IPS DF 4.7 (cell line): ENCODE measurements around the gene KRT81.
"Not testable (repeated sequence)": the region's sequence is repeated elsewhere in the genome, so short reads cannot be mapped to it uniquely, and the experiment has no call there.

Experiments used
- DNase-seq: peaks from one replicate; pipeline ENCODE4 v3.0.0-alpha.2; 2013; ENCODE audit warnings: low spot score; ENCODE audit errors: extremely low read depth

KRT81 gene

DNA sequence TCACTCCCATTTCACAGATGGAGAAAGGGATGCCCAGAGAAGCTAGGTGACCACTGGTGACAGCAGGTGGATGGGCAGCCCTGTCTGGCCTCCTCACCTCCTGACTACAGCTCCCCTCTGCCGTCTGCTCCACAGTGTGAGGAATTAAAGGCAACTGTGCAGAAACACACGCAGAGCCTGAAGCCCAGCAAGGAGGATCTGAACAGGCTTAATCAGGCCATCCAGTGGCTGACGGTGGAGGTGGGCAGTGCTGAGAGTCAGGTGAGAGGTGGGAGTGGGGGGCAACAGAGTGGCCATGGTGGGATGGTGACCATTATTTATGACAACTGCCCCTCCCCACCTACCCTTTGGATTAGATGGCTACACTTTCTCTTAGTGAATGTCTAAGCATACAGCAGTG is 15.6 kb downstream of the KRT81 start:
- no peak for DNase-seq

- no peak for DNase-seq
These were observed 16.7 kb downstream of the KRT81 start, which contains the start of gene KRT86 for GRCh38 chr12:52274521-52275120. Gene KRT86 (plus strand): TSS chr12:52274645. CDS start chr12:52301917, 27,272 bp downstream.

GRCh38 chr12:52271158-52271557 is 20.2 kb downstream of the KRT81 start:
- no peak for DNase-seq

DNA sequence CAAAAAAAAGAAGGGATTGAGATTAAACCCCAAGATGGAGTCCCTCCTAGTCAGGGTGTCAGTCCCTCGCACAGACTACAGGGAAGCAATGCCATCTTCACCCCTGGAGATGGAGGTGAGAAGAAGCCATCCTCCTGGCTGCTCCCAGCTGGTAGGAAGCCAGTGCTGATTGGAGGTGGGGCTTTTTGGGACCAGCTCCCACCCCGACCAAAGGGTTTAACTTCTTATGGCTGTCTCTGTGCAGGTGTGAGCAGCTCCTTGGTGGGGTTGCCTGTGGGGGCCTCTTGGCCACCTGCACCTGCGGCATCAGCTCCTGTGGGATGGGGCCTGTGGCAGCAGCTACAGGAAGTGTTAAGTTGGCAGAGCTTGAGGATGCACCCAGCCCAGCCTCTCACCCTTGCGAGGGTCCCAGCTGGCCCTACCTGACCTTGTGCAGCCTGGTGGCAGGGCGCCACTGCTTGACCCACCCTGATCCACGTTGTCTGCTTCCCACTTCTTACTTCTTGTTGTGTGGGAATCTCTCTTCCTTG is 20.7 kb downstream of the KRT81 start:
- DNase-seq: no peak

DNA sequence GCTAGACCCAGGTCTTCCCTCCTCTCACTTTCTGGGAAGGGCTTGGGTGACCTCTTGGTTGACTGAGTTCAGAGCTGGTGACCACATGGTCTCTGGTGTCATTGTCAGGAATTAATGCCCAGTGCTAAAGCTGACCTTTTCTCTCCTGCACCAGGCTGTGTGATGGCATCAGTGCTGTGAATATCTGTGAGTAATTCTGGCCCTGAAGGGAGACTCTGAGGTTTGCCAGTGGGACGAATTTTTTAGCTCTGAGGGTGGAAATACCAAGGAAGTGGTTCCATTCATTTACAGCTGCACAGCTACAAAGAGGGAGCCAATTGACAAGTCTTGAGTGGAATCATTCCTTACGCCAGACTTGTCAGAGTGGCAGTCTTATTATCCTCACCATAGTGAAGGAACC is 23.1 kb downstream of the KRT81 start:
- DNase-seq: no peak

GRCh38 chr12:52267699-52268098 is 23.6 kb downstream of the KRT81 start:
- no peak for DNase-seq

- no peak for DNase-seq
These were observed 24.1 kb downstream of the KRT81 start for GRCh38 chr12:52267266-52267665.

- DNase-seq: no peak
These were observed 24.8 kb downstream of the KRT81 start for GRCh38 chr12:52266514-52266913.

DNA sequence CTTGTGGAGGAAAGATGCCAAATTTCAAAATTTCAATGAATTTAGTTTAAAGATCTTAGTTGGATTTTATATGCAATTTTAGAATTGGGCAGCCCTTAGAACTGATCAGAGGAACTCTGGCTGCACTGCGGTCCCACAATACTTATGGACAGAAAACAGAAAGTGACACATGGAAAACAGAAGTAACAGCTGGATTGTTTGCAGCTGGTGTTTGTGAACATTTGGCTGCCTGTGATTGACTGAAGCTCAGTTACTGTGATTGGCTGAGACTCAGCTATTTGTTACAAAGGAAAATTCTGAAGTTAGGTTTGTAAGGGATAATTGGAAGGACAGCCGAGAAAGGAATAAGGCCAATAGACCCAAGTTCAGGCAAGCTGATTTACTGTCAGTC is 26.9 kb downstream of the KRT81 start:
- DNase-seq: no peak

DNA sequence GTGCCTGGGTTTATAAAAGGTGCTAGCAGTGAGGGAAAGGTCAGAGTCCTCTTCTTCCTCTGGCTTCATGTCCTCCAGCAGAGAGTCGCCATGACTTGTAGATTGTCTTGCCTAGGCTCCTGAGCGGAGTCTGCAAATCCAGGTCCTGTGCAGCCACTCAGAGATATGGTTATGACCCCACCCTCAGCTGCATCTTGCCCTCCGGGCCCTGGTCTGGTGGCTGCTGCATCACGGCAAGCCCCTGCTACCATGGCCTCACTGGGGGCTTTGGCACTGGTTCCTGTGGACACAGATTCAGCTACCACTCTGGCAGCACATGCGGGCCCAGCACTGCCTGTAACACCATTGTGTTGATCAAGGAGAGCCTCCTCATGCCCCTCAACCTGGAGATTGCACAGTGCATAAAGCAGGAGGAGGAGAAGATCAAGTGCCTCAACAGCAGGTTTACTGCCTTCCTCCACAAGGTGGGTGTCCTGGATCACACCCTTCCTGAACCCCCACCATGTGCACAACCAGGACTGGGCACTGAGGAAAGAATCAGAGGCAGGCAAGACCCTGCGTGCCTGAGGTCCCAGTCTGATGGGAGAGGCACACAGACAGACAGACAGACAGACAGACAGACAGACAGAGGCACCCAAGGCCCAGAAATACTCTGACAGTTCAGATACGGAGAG is 27.4 kb downstream of the KRT81 start:
- DNase-seq: no peak

DNA sequence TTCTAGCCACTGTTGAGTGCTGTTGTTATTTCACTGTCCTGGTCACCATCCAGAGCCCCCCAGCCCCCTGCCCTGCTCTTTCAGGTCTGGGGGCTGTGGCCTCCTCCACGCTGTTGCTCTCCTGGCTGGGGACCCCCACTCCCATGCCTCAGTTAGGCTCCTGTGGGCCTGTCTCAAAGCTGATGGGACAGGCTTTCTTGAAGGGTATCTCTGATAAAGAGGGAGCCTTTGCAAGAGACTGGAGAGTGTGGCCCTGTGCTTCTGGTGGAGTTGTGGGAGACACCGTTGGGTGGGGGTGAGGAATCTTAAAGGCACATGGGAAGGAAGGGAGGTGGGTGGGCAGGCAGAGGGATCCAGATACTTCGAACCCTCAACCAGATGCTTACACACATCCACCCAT is 29.0 kb downstream of the KRT81 start:
- DNase-seq: no peak

DNA sequence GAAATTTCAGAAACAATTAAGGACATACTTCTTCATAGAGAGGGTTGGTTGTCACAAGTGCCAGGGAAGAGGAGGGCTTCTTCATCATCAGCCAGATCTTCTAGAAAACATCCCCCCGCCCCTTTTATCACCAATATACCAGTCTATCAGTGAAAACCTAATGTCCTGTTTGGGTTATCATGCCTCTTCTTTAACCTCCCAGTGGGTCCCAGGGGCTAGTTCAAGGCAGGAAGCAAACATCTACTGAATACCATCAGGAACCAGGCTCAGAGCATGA is 30.2 kb downstream of the KRT81 start:
- DNase-seq: no peak

- DNase-seq: no peak
These were observed 30.8 kb downstream of the KRT81 start for GRCh38 chr12:52260361-52261207.

DNA sequence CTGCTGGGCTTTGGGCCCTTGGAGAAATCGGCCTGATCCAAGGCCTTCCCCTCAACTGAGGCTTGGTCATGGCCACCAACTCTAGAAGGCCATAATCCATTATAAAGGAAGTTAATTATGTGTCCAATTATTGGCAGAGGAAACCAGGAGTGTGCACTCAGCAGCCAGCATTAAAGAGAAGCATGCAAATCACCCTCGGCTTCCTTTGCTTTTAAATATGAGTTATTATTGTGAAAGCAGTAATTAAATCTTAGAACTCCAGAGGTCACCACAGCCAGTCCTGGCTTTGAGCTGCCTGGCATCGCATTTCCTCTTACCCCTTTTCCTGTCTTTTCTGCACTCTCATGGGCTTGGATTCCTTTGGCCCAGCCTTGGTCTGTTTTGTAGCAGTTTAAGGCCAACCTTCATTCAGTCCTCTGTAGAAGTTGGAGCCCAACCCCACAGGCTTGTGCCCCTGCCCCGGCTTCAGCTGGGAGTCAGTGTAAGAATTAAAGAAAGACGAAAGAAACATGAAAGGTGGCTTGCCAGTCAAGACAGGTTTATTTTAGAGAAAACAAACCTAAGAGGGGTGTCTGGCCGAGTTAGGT is 31.6 kb downstream of the KRT81 start:
- DNase-seq: no peak

DNA sequence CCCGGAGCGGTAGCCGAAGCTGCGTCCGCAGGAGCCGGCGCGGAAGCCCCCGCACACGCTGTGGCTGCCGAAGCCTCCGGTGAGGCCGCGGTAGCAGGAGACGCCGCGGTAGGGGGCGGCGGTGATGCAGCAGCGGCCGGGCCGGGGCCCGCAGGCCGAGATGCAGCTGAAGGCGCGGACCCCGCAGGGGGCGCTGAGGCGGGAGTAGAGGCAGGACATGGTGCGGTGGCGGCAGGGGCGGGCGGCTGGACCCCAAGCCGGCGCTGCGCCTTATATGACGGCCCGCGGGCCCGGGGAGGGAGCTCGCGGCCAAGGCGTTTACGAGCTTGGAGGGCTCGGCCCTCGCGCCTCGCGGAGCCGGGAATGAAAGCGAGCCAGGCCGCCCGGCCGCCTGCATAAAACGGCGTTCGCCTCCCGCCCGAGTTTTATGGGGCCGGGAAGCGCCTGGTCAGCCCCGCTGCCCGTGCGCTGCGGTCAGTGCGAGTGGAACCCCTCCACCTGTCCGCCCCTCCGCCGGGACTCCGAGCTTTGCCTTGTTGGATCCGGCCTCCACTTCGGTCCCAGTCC is 32.9 kb downstream of the KRT81 start:
- no peak for DNase-seq

DNA sequence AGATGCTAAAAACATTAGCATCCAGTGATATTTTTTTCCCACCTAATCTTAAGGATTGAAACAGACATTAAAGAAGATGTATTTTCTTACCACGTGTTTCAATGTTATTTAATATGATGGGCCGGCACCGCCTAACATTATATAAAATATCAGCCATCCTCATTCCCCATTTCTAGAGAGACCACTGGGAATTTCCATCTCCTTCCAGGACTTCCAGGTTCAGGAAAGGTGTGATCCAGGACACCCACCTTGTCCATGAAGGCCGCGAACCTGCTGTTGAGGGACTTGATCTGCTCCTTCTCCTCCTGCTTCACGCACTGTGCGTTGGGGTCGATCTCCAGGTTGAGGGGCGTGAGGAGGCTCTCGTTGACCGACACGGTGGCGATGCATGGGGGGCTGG is 33.4 kb downstream of the KRT81 start:
- DNase-seq: not testable (repeated sequence)

DNA sequence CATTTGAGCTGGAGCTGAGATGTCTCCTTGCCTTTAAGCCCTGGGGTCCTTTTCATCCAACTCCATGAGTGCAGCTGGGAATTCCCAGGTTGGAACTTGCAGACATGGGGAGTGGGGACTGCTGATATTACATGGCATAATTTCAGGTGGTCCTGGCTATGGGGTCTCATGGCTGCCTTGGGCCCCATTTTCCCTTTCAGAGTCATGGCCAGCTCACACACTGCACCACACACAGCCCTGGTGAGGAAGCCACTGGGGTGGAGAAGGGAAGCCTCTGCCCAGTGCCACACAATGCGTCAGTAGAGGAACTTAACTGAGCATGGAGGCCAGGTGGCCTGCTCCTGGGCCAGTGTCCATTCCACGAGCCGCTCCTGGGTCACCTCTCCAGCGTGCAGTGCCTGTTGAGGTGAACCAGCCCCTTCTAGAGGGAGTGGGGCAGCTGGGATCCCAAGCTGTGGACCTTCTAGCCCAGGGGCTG is 34.2 kb downstream of the KRT81 start:
- no peak for DNase-seq

- no peak for DNase-seq
These were observed 34.8 kb downstream of the KRT81 start for GRCh38 chr12:52256584-52256935.

GRCh38 chr12:52255926-52256583 is 35.3 kb downstream of the KRT81 start:
- no peak for DNase-seq

- DNase-seq: no peak
These were observed 36.2 kb downstream of the KRT81 start for GRCh38 chr12:52254965-52255751.
